HCEC 1CT (cell line): ENCODE measurements around the gene EML6.

Experiments used
- DNase-seq: peaks from one replicate; pipeline ENCODE4 v3.0.0-alpha.2; 2017

The EML6 gene

GRCh38 chr2:54954158-54954557 lies 230.7 kb downstream of the EML6 start:
- DNase-seq = no peak

GRCh38 chr2:54954705-54955357 lies 231.4 kb downstream of the EML6 start:
- DNase-seq = no peak

GRCh38 chr2:54955358-54956110 lies 232.1 kb downstream of the EML6 start:
- no peak for DNase-seq

- DNase-seq = no peak
Measured at GRCh38 chr2:54956111-54956627, 232.7 kb downstream of the EML6 start.

GRCh38 chr2:54957321-54957999 lies 234.0 kb downstream of the EML6 start:
- no peak for DNase-seq

- no peak for DNase-seq
Measured at GRCh38 chr2:54958717-54959371, 235.4 kb downstream of the EML6 start.

- no peak for DNase-seq
Measured at GRCh38 chr2:54960164-54960563, 236.7 kb downstream of the EML6 start.

GRCh38 chr2:54962511-54962910 lies 239.0 kb downstream of the EML6 start:
- DNase-seq = no peak

- DNase-seq = no peak
Measured at GRCh38 chr2:54962935-54963440, 239.5 kb downstream of the EML6 start.

- no peak for DNase-seq
Measured at GRCh38 chr2:54963476-54963875, 240.0 kb downstream of the EML6 start.

GRCh38 chr2:54964271-54964670 lies 240.8 kb downstream of the EML6 start:
- DNase-seq = no peak

GRCh38 chr2:54964816-54965215 lies 241.4 kb downstream of the EML6 start:
- DNase-seq = no peak

- no peak for DNase-seq
Measured at GRCh38 chr2:54965425-54965824, 242.0 kb downstream of the EML6 start.

GRCh38 chr2:54966165-54966832 lies 242.8 kb downstream of the EML6 start:
- DNase-seq = no peak

- no peak for DNase-seq
Measured at GRCh38 chr2:54966837-54967236, 243.4 kb downstream of the EML6 start.

- no peak for DNase-seq
Measured at GRCh38 chr2:54967269-54967668, 243.8 kb downstream of the EML6 start.

GRCh38 chr2:54967759-54968365 lies 244.4 kb downstream of the EML6 start:
- no peak for DNase-seq

GRCh38 chr2:54968561-54969218 lies 245.2 kb downstream of the EML6 start:
- no peak for DNase-seq

- DNase-seq = no peak
Measured at GRCh38 chr2:54969295-54969939, 246.0 kb downstream of the EML6 start.

- no peak for DNase-seq
Measured at GRCh38 chr2:54969940-54970338, 246.5 kb downstream of the EML6 start.

GRCh38 chr2:54975175-54975574 lies 251.7 kb downstream of the EML6 start:
- DNase-seq = no peak
